Astrocyte (in vitro differentiated cells and primary cell): ENCODE measurements around the gene MAST2.

Experiments used
- EZH2 ChIP-seq: IDR thresholded peaks from 2 replicates; pipeline ENCODE4 v1.6.1; 2012; ENCODE audit warnings: mild to moderate bottlenecking, low read length, inconsistent platforms; ENCODE audit not compliant: insufficient read depth
- TF ChIP-seq, protein P1 (sequence below): IDR thresholded peaks from 2 replicates; pipeline ENCODE4 v1.5.1; 2011; ENCODE audit warnings: low read depth, mild to moderate bottlenecking, inconsistent platforms, low read length, moderate library complexity; ENCODE audit not compliant: insufficient read depth

DNA sequence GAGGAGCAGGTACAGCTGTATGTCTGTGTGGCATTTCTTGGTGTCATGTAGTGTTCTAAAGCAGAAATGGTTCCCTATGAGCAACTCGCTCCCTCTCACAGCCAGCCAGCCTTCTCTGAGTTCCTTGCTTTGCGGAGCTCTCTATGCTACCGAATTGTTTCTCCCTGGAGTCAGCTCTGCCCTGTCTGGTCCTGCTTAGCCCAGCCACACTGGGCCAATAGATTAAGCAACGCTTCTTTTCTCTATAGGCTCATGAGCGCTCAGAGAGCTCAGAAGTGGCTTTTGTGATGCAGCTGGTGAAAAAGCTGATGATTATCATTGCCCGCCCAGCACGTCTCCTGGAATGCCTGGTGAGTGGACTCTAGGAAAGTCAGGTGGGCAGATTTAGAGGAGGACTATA is 215.9 kb downstream of the MAST2 start:
- TF ChIP-seq, protein P1, sequence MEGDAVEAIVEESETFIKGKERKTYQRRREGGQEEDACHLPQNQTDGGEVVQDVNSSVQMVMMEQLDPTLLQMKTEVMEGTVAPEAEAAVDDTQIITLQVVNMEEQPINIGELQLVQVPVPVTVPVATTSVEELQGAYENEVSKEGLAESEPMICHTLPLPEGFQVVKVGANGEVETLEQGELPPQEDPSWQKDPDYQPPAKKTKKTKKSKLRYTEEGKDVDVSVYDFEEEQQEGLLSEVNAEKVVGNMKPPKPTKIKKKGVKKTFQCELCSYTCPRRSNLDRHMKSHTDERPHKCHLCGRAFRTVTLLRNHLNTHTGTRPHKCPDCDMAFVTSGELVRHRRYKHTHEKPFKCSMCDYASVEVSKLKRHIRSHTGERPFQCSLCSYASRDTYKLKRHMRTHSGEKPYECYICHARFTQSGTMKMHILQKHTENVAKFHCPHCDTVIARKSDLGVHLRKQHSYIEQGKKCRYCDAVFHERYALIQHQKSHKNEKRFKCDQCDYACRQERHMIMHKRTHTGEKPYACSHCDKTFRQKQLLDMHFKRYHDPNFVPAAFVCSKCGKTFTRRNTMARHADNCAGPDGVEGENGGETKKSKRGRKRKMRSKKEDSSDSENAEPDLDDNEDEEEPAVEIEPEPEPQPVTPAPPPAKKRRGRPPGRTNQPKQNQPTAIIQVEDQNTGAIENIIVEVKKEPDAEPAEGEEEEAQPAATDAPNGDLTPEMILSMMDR, result no peak
- TF ChIP-seq EZH2, result no peak
